Measurements from ENCODE around the gene ROS1. TPM values are rescaled to one million over a fixed set of nuclear protein-coding genes. Genes with fewer than 3 reads are reported as not detected.

The ROS1 gene
- polyA plus RNA-seq, 3 donors = not detected

DNA sequence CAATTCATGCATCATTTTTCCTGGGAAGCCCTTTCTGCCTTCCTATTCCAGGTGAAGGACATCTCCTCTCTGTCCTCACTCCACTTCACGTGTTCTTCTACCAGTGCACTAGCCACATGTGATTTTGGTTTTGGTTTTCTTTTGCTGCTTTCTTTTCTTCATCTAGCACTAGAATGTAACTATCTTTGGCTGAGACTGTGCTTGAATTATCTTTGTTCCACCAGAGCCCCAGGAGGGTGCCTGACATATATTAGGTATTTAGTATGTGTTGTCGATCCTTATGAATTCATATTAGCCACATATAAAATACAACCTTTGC, 80.5 kb downstream of the ROS1 start:
- intact Hi-C loops (cut with micrococcal nuclease) = loop anchor here in 1 of 2 donors (10.0 kb wide), 1 partner anchor 210 kb away; no protein-coding TSS in a partner anchor
- no peaks in the 10 kb centered on the region for H3K36me3 ChIP-seq (replicated peaks in 1 of 2; ENCODE audit: control insufficient read depth in 1 of 2, insufficient read depth in 2 of 2, low read length in 2 of 2)
- no peaks in the 10 kb centered on the region for H3K4me1 Mint-ChIP-seq
- TF ChIP-seq, protein P1, sequence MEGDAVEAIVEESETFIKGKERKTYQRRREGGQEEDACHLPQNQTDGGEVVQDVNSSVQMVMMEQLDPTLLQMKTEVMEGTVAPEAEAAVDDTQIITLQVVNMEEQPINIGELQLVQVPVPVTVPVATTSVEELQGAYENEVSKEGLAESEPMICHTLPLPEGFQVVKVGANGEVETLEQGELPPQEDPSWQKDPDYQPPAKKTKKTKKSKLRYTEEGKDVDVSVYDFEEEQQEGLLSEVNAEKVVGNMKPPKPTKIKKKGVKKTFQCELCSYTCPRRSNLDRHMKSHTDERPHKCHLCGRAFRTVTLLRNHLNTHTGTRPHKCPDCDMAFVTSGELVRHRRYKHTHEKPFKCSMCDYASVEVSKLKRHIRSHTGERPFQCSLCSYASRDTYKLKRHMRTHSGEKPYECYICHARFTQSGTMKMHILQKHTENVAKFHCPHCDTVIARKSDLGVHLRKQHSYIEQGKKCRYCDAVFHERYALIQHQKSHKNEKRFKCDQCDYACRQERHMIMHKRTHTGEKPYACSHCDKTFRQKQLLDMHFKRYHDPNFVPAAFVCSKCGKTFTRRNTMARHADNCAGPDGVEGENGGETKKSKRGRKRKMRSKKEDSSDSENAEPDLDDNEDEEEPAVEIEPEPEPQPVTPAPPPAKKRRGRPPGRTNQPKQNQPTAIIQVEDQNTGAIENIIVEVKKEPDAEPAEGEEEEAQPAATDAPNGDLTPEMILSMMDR (IDR thresholded peaks at IDR 0.05) = no peak
- no peaks in the 10 kb centered on the region for H3K9me3 Mint-ChIP-seq
- no peak overlapping the region for H2AFZ ChIP-seq (ENCODE audit: insufficient read depth, low read depth, low read length, poor library complexity, severe bottlenecking)
- no peaks in the 10 kb centered on the region for H3K79me2 ChIP-seq (ENCODE audit: insufficient read depth, low read length)
- H3K27ac Mint-ChIP-seq = no peak overlapping the region
- H3K27me3 Mint-ChIP-seq (ENCODE audit: low read depth in 3 of 3) = peaks cover 0 to 2% (median 1%) of the 10 kb centered on the region in 3 donors
- H3K9ac ChIP-seq (ENCODE audit: insufficient read depth, low read length, poor library complexity, severe bottlenecking) = no peak overlapping the region
- no CpG with 5 or more reads among the region's 2 CpGs for WGBS (ENCODE audit: insufficient coverage)
- no peak overlapping the region for H3K4me3 Mint-ChIP-seq
- no peak for DNase-seq
- no peaks in the 10 kb centered on the region for H3K36me3 Mint-ChIP-seq
- no peak overlapping the region for H3K4me3 ChIP-seq (replicated peaks in 1 of 3; ENCODE audit: low read depth in 2 of 3, low read length in 3 of 3)
- no peak overlapping the region for H3K27ac ChIP-seq (ENCODE audit: low read depth in 1 of 2, low read length in 2 of 2)
- H3K27me3 ChIP-seq (ENCODE audit: control insufficient read depth in 2 of 2, insufficient read depth in 2 of 2, low read length in 2 of 2) = peaks cover 0 to 2% of the 10 kb centered on the region in 2 donors
- no peaks in the 10 kb centered on the region for H4K20me1 ChIP-seq (ENCODE audit: insufficient read depth, low read length)
- H3K9me3 ChIP-seq (replicated peaks in 1 of 2; ENCODE audit: control insufficient read depth in 1 of 2, insufficient read depth in 1 of 2, low read length in 2 of 2) = no peaks in the 10 kb centered on the region
- H3K4me2 ChIP-seq (replicated peaks; ENCODE audit: extremely low read depth, low read length, poor library complexity, severe bottlenecking) = no peak overlapping the region
- no peaks in the 10 kb centered on the region for H3K4me1 ChIP-seq (ENCODE audit: control insufficient read depth in 1 of 2, insufficient read depth in 2 of 2, low read length in 2 of 2)

DNA sequence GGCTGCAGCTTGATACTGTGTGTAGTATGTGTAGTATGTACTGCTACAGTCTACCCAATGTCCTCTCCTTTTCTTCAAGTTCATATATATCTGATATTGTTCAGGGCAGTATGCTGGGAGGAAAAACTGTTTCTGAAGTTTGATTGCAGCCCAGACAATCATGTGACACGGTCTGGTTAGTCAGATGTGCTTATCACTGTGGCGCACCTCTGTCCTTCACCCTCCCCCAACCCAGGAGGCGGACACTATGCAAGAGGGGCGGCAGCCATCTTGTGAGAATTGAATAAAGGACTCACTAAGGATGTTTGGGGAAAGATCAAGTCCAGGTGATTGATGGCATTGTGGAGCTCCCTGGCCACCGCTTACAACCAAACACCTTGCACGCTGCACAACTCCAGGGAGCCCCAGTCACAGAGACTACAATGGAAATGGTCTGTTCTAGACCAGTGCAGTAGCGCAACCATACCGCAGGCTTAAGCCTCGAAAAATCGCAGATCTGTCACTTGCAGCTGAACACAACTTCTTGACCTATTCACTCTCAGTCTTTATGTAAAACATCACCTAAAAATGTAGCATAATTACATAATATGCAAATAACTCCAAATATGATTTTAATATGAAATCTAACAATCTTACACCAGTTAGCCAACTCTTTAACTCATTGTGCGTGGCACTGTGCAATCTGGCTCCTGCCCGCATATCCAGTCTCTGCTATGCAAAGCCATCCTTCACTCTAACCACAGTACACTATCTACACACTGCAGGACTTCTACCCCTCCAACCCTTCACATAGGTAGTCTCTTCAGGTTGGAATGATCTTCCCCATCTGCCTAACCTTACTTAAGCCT, 81.1 kb downstream of the ROS1 start:
- Mint-ChIP-seq H3K4me3 (no peak overlapping the region), H3K27ac (no peak overlapping the region), H3K36me3 (no peaks in the 10 kb centered on the region), H3K9me3 (no peaks in the 10 kb centered on the region), H3K4me1 (no peaks in the 10 kb centered on the region), H3K27me3 (ENCODE audit: low read depth in 3 of 3) (peaks cover 0 to 1% (median 0%) of the 10 kb centered on the region in 3 donors)
- no peak for DNase-seq
- H3K27me3 ChIP-seq (ENCODE audit: control insufficient read depth in 2 of 2, insufficient read depth in 2 of 2, low read length in 2 of 2) = peaks cover 0 to 2% of the 10 kb centered on the region in 2 donors
- 95% methylated on average over 5 of the region's 12 CpGs for WGBS (ENCODE audit: insufficient coverage)
- H3K9me3 ChIP-seq (replicated peaks in 1 of 2; ENCODE audit: control insufficient read depth in 1 of 2, insufficient read depth in 1 of 2, low read length in 2 of 2) = no peaks in the 10 kb centered on the region
- TF ChIP-seq, protein P1 (IDR thresholded peaks at IDR 0.05) = no peak
- no peak overlapping the region for H3K27ac ChIP-seq (ENCODE audit: low read depth in 1 of 2, low read length in 2 of 2)
- no peak overlapping the region for H3K4me3 ChIP-seq (replicated peaks in 1 of 3; ENCODE audit: low read depth in 2 of 3, low read length in 3 of 3)
- intact Hi-C loops (cut with micrococcal nuclease) = loop anchor here in 1 of 2 donors (10.0 kb wide), 1 partner anchor 210 kb away; no protein-coding TSS in a partner anchor
- no peaks in the 10 kb centered on the region for H3K4me1 ChIP-seq (ENCODE audit: control insufficient read depth in 1 of 2, insufficient read depth in 2 of 2, low read length in 2 of 2)
- no peaks in the 10 kb centered on the region for H3K79me2 ChIP-seq (ENCODE audit: insufficient read depth, low read length)
- H3K36me3 ChIP-seq (replicated peaks in 1 of 2; ENCODE audit: control insufficient read depth in 1 of 2, insufficient read depth in 2 of 2, low read length in 2 of 2) = no peaks in the 10 kb centered on the region
- no peak overlapping the region for H2AFZ ChIP-seq (ENCODE audit: insufficient read depth, low read depth, low read length, poor library complexity, severe bottlenecking)
- H3K4me2 ChIP-seq (replicated peaks; ENCODE audit: extremely low read depth, low read length, poor library complexity, severe bottlenecking) = no peak overlapping the region
- no peak overlapping the region for H3K9ac ChIP-seq (ENCODE audit: insufficient read depth, low read length, poor library complexity, severe bottlenecking)
- H4K20me1 ChIP-seq (ENCODE audit: insufficient read depth, low read length) = no peaks in the 10 kb centered on the region

Measured in CD14-positive monocyte (primary cell).